Parathyroid adenoma (tissue), 2 donors: ENCODE results near the gene PBX1.
"Not testable (repeated sequence)": the region's sequence is repeated elsewhere in the genome, so short reads cannot be mapped to it uniquely, and the experiment has no call there.

Experiments used
- H2AFZ ChIP-seq: fragments of 300-600 bp; sonication (generic); one replicate; pipeline ENCODE4 v1.7.0; 2017; ENCODE audit warnings: antibody characterized with exemption, mild to moderate bottlenecking
- H3K27ac ChIP-seq: fragments of 300-600 bp; sonication (generic); one replicate; pipeline ENCODE4 v1.7.0; 2017
- H3K27me3 ChIP-seq: fragments of 300-600 bp; sonication (generic); one replicate; pipeline ENCODE4 v1.7.0; 2017; ENCODE audit warnings: low read length; ENCODE audit not compliant: control insufficient read depth, insufficient read depth
- H3K36me3 ChIP-seq: fragments of 300-600 bp; sonication (generic); one replicate; pipeline ENCODE4 v1.7.0; 2017; ENCODE audit warnings: low read length; ENCODE audit not compliant: control insufficient read depth, insufficient read depth
- H3K4me1 ChIP-seq: fragments of 300-600 bp; sonication (generic); one replicate; pipeline ENCODE4 v1.7.0; 2017; ENCODE audit warnings: control low read depth
- H3K4me2 ChIP-seq: fragments of 300-600 bp; sonication (generic); one replicate; pipeline ENCODE4 v1.7.0; 2017; ENCODE audit warnings: low read length
- H3K4me3 ChIP-seq: fragments of 300-600 bp; sonication (generic); one replicate; pipeline ENCODE4 v1.7.0; 2017; ENCODE audit warnings: low read depth, low read length
- H3K79me2 ChIP-seq: fragments of 300-600 bp; sonication (generic); one replicate; pipeline ENCODE4 v1.7.0; 2017; ENCODE audit warnings: control low read depth
- H3K9ac ChIP-seq: fragments of 300-600 bp; sonication (generic); one replicate; pipeline ENCODE4 v1.7.0; 2017; ENCODE audit warnings: mild to moderate bottlenecking
- H3K9me3 ChIP-seq: fragments of 300-600 bp; sonication (generic); one replicate; pipeline ENCODE4 v1.7.0; 2017; ENCODE audit warnings: low read length; ENCODE audit not compliant: control insufficient read depth
- CTCF ChIP-seq: fragments of 300-600 bp; sonication (generic); IDR thresholded peaks from one replicate; pipeline ENCODE4 v1.7.0; 2017; ENCODE audit warnings: antibody characterized with exemption, mild to moderate bottlenecking
- donor health status: primary hyperparathyroidism.

PBX1 gene

DNA sequence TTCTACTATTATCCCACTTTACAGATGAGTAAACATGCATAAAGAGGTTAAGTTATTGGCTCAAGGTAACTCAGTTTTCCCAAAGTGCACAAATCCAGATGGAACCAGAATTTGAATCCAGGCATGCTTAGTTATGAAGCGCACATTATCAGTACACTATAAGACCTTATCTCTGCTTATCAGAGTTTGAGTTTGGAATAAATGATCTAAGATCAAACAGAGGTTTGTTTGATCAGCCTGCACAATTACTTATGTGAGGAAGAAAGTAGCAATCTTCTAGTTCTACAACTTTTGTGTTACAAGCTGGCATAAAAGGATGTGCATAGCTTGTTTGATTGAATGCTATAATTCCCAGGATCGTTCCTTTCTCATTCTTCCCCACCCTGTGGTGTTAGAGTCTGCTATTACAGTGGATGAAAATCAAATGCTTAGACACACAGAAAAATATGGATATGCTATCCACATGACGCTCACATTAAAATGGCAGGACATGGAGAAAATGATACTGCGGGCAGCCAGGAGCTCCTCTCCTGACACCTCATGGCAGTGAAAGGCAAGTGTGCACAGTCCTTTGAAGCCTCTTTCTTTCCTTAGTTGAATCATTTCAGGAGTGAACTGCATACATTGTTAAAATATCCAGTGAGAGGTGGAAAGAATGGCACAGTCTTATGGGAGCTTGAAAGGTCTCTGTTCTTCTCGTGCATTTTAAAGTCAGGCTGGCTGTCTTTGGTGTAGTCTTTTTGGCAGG, 23.9 kb upstream of the PBX1 start:
- Histone ChIP-seq H3K9ac (no peak overlapping the region), H3K4me1 (no peaks in the 10 kb centered on the region), H3K27ac (no peak overlapping the region), H3K27me3 (no peaks in the 10 kb centered on the region), H2AFZ (no peak overlapping the region), H3K36me3 (no peaks in the 10 kb centered on the region), H3K79me2 (no peaks in the 10 kb centered on the region), H3K9me3 (no peaks in the 10 kb centered on the region), H3K4me2 (no peak overlapping the region), H3K4me3 (no peak overlapping the region)
- TF ChIP-seq CTCF: no peak

DNA sequence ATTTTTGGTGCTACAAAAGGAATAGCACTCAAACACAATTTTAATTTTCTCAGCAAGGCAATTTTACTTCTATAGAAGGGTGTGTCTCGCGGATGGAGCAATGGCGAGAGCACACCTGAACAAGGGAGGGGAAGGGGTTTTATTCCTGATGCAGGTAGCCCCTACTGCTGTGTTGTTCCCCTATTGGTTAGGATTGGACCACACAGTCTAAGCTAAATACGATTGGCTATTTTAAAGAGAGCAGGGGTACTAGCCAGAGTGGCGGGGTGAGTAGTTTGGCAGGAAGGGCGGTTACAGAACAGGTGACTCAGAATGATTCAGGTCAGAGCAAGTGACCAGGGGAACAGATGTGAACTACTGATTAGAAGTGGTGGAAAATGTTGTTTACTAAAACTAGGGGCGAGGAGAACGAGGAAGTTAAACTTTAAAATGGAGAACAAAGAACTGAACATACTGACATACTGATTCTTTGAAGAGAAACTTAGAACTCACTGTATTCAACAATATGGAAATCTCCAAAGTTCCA, 6.5 kb upstream of the PBX1 start:
- H3K27ac ChIP-seq, H3K9ac ChIP-seq, H3K4me3 ChIP-seq, H3K36me3 ChIP-seq, H3K27me3 ChIP-seq, H2AFZ ChIP-seq, H3K9me3 ChIP-seq, H3K4me1 ChIP-seq, H3K4me2 ChIP-seq, H3K79me2 ChIP-seq: not testable (repeated sequence)

- H3K4me1 ChIP-seq: peaks cover 3% of the 10 kb centered on the region
- peak overlapping the region; percentile 76 for H2AFZ ChIP-seq
- H3K4me2 ChIP-seq: no peak overlapping the region
- no peak overlapping the region for H3K9ac ChIP-seq
- no peak overlapping the region for H3K4me3 ChIP-seq
- no peak for TF ChIP-seq CTCF
- H3K79me2 ChIP-seq: no peaks in the 10 kb centered on the region
- no peaks in the 10 kb centered on the region for H3K9me3 ChIP-seq
- no peaks in the 10 kb centered on the region for H3K27me3 ChIP-seq
- no peak overlapping the region for H3K27ac ChIP-seq
- H3K36me3 ChIP-seq: no peaks in the 10 kb centered on the region
These were observed 1.7 kb upstream of the PBX1 start for GRCh38 chr1:164557270-164557669.

GRCh38 chr1:164559342-164560051, 513 bp downstream of the PBX1 start:
- Histone ChIP-seq H3K4me1 (peaks cover 5% of the 10 kb centered on the region), H3K9me3 (no peaks in the 10 kb centered on the region), H3K9ac (peak overlapping the region; percentile 46), H3K4me3 (peak overlapping the region; percentile 65), H3K4me2 (peak overlapping the region; percentile 82), H2AFZ (peak overlapping the region; percentile 45), H3K79me2 (peaks cover 3% of the 10 kb centered on the region), H3K36me3 (no peaks in the 10 kb centered on the region), H3K27ac (peak overlapping the region; percentile 82), H3K27me3 (no peaks in the 10 kb centered on the region)
- TF ChIP-seq CTCF: no peak

- H3K27ac ChIP-seq: peak overlapping the region; percentile 82
- peaks cover 3% of the 10 kb centered on the region for H3K79me2 ChIP-seq
- peaks cover 5% of the 10 kb centered on the region for H3K4me1 ChIP-seq
- H3K4me2 ChIP-seq: peak overlapping the region; percentile 82
- peak overlapping the region; percentile 45 for H2AFZ ChIP-seq
- no peaks in the 10 kb centered on the region for H3K9me3 ChIP-seq
- no peaks in the 10 kb centered on the region for H3K27me3 ChIP-seq
- H3K4me3 ChIP-seq: peak overlapping the region; percentile 65
- H3K9ac ChIP-seq: peak overlapping the region; percentile 46
- TF ChIP-seq CTCF: no peak
- no peaks in the 10 kb centered on the region for H3K36me3 ChIP-seq
These were observed 1.1 kb downstream of the PBX1 start for GRCh38 chr1:164560121-164560541.
